Superior temporal gyrus (tissue), 1 donor: Measurements from ENCODE around the gene ABRACL.
"Not testable (repeated sequence)": the region's sequence is repeated elsewhere in the genome, so short reads cannot be mapped to it uniquely, and the experiment has no call there.

Experiments
- DNase-seq: peaks from one replicate; pipeline ENCODE4 v3.0.0-alpha.2; 2016; ENCODE audit errors: extremely low spot score

ABRACL gene, protein sequence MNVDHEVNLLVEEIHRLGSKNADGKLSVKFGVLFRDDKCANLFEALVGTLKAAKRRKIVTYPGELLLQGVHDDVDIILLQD

DNA sequence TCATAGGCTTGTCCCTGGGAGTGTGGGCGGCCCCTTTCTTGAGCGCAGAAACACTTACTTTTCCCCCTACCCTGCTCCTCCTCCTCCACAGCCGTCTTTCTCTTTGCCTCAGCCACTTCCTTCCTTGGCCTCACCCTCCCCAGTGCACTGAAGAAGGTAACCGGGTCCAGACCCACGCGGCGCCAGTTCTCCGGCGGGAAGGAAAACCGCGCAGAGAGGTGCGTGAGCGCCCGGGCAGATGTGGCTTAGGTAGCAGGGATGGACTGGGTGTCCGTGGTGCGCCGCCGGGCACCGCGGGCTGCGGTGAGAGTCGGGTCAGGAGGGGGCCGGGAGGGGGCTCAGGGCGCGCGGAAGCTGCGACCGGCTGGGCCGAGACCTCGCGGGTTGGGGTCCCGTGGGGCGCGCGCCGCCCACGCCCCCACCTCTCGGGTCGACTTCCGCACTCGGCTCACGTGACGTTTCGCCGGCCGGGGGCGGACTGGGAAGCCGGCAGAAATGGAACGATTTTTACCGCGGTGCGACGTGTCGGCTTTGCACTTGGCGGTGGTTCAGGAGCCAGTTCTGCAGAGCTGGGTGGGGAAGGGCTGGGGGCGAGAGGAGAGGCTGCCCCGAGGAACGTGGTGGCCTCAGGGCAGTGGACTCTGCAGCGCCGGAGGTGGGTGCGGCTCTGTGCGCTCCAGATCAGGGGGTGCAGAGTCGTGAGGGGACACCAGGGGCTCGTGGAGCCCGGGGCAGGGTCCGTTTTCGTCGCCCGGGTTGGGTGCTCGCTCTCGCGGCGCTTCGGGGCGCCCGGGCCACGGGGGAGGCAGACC is at the start of gene ABRACL:
TSS of gene ABRACL (plus strand) at position 88 of the 812 bp plus-strand sequence. CDS start 5,416 bp downstream, outside the sequence.
- DNase-seq = no peak

DNA sequence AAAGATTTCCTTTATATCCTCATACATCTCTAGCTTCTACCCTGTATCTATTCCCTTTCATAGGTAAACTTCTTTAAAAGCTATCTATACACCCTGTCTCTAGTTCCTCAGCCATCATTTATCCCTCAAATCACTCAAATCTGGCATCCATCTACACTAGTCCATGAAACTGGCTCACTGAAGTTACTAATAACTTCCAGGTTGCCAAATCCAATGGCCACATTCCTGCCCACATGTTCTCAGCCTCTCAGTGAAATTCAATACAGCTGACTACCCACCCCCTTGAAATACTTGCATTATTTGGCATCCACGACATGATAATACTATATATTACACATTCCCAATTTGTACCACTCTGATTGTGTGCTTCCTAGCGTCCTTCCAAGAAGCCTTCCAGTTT is 49.2 kb upstream of the ABRACL start:
- DNase-seq = no peak

DNA sequence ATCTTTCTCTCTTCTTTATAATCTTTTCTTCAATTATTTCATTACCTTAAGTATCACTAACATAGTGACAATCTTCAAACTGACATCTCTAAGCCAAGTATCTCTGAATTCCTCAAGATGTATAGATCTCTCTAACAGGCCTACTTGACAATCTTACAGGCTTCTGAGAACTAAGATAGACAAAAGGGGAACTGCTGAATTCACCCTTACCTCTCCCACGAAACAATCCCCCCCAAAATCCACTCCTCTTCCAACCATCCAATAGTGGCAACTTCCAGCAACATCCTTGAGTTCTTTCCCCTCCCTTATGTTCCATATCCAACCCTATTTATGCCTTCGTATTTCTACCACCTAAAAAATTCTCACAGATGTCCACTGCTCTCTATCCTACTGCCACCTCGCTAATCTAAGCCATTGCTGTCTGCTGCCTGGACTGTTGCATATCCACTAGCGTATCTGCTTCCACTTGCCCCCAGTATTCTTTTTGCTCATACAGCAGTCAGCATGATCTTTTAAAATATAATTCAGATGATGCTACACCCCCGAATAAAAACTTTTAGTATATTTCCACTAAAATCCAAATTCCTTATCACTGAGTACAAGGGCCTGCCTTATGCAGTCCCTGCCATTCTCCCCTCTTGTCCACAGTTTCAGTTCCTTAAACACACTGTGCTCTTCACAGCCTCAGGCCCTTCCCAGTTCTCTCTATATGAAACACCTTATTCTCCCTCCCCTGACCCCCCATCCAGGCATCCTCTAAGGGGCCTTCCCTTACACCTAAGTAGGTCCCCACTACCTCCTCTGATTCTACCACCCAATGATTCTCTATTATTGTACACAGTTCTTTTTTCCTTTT is 48.5 kb upstream of the ABRACL start:
- DNase-seq = no peak

DNA sequence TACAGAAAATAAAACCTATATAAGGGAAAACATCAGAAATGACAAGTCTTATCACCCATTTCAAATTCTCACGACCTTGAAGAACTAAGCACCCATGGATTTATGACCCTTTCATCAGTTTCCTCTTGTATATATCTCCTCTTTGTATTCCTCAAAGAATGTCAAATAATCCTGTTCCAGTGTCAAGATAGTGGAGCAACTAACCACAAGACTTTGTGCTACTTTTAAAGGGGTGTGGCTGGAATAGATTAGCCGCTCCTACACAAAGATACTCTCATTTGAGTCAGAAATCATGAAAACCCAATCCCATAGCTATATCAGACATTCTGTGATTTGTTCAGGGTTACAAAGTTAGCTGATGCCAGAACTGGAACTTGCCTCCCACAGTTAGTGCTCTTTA is 47.1 kb upstream of the ABRACL start:
- DNase-seq = peak; percentile 8

DNA sequence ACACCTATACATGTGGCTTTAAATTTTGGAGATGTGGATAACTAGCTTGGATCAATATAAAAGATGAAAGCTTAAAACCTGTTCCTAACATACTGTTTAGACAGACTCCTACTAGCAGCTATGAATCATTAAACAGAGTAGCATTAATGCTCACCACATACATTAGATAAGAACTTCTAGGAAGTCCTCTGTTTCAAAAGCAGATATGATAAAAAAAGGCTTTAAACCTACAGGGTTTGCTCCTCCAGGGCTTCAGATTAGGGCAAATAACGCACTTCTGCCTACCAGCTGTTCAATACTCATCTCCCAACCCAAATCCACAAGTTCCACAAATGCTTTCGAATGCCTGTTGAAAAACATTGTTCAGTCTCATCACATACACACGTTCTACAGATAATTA is 42.0 kb upstream of the ABRACL start:
- DNase-seq = peak; percentile 53

DNA sequence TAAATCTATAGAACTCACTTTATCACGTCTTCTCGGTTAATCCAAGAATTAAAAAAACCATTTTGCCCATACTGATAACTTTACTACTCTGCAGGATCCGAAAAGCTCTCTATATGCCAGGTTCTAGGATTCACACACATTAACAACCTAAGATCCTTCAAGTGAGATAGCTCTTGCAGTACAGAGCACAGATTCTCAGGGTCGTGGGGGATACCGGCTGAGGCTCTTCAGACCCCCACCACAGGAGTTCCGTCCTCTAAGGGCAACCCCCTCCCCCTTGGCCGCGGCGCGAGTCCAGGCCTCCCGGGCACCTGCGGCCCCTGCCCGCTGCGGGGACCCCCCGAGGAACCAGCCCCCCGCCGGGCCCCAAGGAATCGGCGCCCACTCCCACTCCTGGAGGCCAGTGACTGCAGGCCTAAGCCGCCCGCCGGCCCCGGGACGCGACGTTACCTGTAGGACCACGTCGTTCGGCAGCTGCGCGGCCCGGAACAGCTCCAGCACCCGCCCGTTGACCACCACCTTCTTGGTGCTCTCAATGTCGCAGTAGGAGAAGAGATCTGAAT is 41.4 kb upstream of the ABRACL start:
- DNase-seq = no peak

DNA sequence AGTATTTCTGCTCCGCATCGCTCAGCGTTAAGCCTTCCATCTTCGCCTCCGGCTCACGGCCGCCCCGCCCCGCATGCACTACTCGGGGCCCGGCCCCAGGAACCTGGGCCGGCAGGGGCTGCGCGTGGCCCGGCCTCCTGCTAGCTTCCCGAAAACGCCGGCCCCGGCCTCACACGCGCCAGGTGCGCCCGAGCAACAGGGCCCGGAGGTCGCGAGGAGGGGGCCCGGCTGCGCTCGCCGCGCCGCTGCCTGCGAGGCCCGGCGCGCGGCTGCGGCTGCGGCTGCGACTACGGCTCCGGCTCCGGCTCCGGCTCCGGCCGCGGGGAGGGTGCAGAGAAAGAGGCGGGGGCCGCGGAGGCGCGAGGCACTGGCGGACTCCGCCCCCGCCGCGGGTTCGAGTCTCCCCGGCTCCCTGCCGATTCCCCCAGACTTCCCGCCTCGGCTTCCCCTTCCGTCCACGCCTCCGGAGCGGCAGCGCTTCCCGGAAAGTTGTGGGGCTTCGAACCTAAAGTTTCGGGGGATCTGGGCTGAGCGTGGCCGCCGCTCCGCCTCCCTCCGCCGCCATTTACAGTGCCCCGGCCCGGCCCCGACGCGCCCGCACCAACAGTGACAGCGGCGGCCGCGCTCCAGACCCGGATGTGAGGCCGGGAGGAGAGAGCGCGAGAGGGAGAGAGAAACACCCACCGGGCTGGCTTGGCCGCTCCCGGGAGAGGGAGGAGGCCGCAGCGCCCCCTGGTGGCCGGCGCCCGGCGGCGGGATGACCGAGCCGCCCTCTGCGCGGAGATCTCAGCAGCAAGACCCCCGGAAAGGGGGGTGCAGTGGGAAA is 40.7 kb upstream of the ABRACL start, which contains the start of gene REPS1:
TSS of gene REPS1 (minus strand) at position 611 of the 826 bp plus-strand sequence. CDS start at position 40, 571 bp downstream.
- DNase-seq = peak; percentile 88

DNA sequence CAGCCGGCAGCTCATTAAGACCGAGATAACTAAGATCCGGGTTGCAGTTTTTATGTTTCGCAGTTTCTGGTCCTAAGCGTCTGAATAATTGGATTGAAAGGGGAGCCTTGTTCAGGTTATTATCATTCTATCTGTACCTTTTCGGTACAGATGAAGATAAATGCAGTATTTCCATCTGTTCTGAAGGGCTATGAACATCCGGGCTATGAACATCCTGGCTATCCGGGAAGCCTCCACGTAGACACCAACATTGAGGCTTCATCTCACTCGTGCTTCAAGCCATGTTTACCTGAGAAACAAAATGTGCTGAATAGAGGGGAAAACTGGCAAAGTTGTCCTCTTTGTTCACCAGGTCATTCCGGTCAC is 40.1 kb upstream of the ABRACL start:
- DNase-seq = no peak

DNA sequence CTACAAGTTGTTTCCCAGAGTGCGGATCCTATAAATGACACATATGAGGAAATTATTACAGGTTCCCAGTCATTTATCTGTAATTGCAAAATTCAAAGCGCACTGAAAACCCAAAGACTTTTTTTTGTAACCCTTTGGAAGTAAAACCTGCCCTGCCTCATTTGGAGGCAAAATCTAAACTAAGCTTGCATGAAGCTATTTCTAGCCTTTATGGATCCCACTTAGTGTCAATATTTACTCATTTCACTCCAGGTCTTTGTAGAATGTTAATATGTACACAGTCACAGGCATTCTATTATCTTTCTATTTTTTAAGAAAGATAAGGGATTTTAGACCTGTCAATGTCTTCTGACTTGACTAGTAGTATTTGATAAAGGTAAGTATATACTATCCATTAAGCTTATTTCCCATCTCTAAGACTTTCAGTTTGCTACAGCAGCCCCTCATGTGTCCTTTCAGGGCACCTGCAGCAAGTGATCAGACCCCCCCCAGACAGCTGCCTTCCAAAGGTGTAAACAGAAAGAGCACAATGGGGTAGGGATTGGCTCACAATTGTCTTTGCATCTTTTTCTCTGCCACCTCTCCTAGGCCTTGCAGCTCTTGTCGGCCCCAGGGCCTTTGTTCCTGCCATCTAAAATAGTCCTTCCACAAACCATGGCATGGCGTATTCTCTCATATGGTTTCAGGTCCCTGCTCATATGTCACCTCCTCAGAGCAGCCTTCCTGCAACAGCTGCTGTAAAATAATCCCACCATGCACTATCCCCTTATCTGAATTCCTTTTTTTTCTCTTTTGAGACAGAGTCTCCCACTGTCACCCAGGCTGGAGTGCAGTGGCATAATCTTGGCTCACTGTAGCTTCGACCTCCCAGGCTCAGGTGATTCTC is 39.2 kb upstream of the ABRACL start:
- DNase-seq = no peak

DNA sequence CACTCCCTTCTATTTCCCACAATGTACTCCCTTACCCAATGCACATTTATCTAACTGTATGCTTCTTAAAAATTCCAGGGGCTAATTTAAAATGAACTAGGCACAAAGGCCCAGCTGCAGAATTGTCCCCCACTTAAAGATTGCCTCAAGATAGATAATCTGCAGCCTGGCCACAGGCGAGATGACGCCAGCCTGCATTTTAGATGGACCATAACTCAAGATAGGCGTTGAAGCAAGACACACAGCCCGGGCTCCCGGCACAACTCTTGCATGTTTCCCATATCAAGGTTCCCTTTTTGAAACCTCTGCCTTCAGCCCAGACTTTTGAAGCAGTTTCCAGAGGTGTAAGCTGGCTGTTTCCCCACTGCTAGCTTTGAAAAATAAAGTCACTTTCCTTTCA is 37.3 kb upstream of the ABRACL start:
- DNase-seq = no peak

DNA sequence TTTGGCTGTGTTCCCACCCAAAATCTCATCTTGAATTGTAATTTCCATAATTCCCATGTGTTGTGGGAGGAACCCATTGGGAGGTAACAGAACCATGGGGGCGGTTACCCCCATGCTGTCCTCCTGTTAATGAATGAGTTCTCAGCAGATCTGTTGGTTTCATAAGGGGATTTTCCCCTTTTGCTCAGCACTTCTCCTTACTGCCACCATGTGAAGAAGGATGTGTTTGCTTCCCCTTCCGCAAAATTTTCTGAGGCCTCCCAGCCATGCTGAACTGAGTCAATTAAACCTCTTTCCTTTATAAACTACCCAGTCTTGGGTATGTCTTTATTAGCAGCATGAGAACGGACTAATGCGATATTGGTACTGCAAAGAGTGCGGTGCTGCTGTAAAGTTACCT is 35.6 kb upstream of the ABRACL start:
- DNase-seq = not testable (repeated sequence)

DNA sequence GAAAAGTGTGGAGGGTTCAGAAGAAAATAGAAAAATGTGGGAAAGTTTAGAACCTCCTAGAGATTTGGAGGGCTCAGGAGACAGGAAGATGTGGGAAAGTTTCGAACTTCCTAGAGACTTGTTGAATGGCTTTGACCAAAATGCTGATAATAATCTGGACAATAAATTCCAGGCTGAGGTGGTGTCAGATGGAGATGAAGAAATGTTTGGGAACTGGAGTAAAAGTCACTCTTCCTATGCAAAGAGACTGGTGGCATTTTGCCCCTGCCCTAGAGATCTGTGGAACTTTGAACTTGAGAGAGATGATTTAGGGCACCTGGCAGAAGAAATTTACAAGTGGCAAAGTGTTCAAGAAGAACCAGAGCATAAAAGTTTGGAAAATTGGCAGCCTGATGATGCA is 35.1 kb upstream of the ABRACL start:
- DNase-seq = not testable (repeated sequence)

DNA sequence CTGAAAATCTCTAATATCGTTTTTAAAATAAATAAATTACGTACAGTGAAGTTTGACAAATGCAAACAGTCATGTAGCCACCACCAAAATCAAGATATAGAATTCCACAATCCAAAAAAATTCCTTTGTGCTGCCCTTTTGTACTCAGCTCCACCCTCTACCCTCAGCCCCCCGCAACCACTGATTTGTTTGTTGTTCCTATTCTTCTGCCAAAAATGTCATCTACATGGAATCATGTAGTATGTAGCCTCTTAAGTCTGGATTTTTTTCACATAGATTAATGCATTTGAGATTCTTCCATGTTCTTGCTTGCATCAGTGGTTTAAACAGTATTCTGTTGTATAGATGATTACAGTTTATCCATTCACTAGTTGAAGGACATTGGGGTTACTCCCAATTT is 32.0 kb upstream of the ABRACL start:
- DNase-seq = no peak

DNA sequence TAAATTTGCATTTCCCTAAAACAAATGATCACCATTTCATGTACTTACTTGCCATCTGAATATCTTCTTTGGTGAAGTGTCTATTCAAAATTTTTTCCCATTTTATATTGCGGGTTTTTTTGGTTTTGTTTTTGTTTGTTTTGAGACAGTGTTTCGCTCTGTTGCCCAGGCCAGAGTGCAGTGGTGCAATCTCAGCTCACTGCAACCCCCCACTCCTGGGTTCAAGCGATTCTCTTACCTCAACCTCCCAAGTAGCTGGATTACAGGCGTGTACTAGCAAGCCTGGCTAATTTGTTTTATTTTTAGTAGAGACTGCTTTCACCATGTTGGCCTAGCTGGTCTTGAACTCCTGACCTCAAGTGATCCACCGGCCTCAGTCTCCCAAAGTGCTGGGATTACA is 31.4 kb upstream of the ABRACL start:
- DNase-seq = no peak

DNA sequence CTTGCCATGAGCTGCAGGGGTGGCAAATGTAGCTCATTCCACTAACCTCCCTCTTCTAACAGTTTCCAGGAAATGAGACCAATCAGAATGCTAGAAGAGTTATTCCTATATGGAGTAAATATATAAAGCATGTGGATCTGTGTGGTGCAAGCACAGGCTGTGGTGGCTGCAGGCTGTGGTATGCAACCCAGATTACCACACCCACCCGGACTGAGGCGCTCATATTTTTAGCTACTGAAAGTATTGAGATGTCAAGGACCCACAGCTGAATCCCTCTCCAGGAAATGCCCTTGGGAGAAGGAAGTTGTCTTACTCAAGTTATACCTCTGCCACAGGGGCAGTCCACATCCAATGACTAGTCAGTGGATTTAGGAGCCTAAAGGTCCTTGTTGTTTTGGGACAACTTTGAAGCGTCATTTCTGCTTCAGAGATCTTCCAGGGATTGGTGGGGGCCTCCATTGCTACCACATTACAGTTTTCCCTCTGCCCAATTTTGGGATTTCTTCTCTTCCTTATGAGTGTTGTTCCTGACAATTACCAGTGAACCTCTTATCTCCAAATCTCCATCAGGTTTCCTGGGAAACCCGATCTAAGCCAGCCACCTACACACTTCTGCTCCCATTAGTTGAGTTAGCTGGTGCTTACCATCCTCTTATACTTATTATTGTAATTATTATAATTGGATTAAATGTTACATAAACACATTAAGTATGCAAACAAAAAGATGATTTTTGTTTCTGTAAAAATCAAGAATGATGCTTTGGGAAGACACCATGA is 28.4 kb upstream of the ABRACL start:
- no peak for DNase-seq

DNA sequence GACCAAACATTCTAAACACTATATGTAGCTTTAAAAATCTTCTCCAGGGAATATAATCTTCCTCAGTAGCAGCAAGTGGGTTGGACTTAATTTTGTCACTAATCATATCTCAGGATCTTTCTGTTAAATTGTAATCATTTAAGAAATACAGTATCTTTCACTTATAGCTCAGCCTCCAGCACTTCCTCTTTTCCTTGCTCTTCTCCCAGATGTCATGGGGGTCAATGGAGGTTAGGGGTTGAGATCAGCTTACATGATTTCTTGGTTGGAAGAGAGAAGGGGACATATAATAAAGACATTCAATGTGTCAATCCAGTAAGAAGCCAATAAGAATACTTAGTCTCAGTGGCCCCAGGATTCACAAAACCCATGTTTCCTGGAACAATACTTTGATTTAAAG is 24.8 kb upstream of the ABRACL start:
- no peak for DNase-seq

DNA sequence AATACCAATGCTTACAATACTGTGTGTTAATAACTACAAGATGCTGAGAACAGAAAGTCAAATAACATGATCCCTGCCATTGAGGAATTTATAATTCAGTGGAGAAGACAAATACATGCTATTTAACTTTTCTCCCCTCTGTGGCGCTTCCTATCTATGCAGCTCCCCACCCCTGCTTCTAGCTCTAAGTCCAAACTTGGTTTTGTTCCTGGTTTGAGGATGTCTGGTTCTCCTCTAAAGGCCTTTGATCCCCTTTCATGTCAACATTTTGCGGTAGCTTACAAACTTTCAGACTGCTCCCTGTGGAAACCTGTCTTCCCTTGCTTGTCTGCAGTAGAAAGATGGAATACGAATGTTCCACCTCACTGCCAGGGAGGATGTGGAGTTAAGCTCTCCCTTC is 22.1 kb upstream of the ABRACL start:
- DNase-seq = no peak

DNA sequence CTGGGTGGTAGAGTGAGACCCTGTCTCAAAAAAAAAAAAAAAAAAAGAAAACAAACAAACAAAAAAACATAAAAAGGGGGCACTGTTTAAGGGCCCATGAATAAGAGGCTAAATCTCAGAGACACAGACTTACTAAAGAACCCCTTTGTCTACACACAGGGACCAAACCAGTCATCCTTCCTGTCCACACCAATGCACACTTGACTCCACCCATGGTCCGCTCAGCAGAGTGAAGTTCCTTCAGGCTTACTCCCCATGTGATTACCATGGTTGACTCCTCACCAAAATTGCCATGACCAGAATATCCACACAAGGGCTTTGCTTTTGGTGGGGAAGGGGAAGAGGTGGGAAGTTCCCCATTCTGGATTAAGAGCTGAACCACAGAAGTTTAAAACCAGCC is 21.1 kb upstream of the ABRACL start:
- no peak for DNase-seq

DNA sequence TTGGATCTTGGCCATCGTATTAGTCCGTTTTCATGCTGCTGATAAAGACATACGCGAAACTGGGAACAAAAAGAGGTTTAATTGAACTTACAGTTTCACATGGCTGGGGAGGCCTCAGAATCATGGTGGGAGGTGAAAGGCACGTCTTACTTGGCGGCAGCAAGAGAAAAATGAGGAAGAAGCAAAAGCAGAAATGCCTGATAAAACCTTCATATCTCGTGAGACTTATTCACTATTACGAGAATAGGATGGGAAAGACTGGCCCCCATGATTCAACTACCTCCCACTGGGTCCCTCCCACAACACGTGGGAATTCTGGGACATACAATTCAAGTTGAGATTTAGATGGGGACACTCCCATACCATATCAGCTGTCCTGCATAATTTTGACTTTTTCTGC is 20.4 kb upstream of the ABRACL start:
- no peak for DNase-seq

DNA sequence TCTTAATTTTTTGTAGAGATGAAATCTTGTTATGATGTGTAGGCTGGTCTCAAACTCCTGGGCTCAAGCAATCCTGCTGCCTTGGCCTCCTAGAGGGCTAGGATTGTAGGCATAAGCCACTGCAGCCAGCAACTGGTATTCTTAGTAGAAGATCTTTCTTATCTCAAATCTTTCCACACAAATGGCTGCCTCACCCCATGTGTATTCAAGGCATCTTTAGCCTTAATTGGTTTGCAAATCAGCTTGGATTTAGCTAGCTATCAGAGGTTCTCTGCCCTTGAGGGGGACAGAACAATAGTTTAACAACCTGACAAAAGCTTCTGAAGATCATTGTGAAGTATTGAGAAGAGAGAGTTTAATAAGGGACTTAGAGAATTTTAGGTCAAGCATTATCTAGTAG is 17.9 kb upstream of the ABRACL start:
- DNase-seq = no peak
